DMS153 (cell line): Measurements from ENCODE around the gene CDC42BPA.
"Not testable (repeated sequence)": the region's sequence is repeated elsewhere in the genome, so short reads cannot be mapped to it uniquely, and the experiment has no call there.

Experiments
- DNase-seq: peaks from one replicate; lab custom pipeline; 2025; lab: John Stamatoyannopoulos, UW

Gene CDC42BPA

GRCh38 chr1:227059076-227059475 lies 259.2 kb downstream of the CDC42BPA start:
- DNase-seq = peak; percentile 25

GRCh38 chr1:227058321-227058751 lies 260.0 kb downstream of the CDC42BPA start:
- DNase-seq = no peak

DNA sequence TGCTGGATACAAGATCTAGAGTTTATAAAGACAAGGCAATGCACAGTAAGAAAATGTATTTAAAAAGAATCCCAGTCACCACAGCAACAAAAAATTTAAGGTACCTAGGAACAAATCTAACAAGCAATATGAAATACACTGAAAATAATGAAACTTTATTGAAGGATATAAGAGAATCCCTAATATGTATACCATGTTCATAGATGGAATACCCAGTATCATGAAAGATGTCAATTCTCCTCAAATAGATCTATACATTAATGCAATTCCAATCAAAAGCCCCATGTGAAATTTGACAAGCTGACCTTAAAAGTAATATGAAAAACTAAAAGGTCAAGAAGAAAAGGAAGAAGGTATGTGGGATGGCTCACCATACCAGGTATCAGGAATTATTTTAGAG lies 269.0 kb downstream of the CDC42BPA start:
- DNase-seq = no peak

DNA sequence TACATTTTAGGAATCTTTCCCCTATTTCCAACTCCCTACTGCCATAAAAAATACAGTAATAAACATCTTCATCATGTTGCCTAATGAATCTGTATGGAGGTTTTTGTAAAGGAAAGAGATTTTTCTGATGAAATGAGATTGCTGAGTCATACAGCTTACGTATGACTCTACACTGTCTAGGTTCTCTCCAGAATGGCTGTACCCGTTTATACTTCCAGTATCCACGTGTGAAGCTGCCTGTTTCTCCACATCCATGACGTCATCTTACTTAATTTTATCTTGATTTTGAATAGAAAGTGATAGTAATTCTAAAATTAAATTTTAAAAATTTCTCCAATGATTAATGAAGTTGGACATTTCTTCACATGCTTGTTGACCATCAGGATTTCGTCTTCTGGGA lies 274.5 kb downstream of the CDC42BPA start:
- DNase-seq = no peak

- no peak for DNase-seq
Measured at GRCh38 chr1:227042292-227042691, 276.0 kb downstream of the CDC42BPA start.

- DNase-seq = no peak
Measured at GRCh38 chr1:227038401-227038800, 279.9 kb downstream of the CDC42BPA start.

DNA sequence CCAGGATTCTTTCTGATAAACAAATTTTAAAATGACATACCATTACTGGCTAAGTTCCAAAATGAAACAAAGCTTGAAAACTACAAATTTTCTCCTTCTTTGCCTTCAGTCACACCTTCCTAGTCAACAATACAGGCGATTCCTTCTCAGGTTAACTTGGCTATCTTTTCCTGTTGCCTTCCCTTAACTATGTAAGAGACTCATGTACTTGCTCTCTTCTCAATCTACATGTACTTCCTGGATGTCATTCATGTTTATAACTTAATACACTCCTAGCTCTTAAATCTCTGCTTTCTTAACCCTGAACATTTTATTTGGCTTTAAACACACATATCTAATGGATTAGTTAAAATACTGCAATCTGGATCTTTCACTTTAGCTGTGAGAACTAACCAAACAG lies 281.2 kb downstream of the CDC42BPA start:
- no peak for DNase-seq

DNA sequence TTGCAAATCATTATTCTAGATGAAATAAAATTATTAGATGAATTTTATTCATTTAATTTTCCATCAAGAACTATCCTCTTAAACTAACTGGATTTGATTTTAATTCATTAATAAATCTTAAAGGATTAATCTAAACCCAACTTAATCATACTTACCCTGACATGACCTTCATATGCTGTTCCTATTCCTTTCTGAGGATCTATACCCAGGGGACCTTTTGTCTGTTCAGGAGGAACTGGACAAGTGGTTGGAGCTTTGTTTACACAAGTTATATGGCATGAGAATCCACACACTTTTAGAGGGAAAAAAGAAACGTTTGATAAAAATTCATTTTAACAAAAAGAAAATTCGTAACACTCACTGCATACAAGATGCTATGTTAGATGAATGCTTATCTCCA lies 283.0 kb downstream of the CDC42BPA start:
- peak; percentile 50 for DNase-seq

- no peak for DNase-seq
Measured at GRCh38 chr1:227033880-227034279, 284.4 kb downstream of the CDC42BPA start.

DNA sequence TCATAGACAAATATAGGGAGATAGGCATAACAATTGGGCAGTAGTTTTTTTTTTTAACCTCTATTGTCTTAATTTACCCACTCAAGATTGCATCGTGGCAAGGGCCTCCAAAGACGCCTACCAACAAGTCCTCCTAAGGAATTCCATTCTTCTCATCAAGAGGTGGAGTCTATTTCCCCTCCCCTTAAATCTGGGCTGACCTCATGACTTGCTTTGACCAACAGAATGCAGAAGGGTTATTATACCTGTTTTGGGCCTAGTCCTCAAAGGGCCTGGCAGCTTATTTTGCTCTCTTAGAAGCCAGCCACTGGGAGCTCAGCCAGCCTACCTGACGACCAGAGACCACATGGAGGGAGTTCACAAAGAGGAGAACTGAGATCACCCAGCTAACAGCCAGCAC lies 285.9 kb downstream of the CDC42BPA start:
- DNase-seq = no peak

DNA sequence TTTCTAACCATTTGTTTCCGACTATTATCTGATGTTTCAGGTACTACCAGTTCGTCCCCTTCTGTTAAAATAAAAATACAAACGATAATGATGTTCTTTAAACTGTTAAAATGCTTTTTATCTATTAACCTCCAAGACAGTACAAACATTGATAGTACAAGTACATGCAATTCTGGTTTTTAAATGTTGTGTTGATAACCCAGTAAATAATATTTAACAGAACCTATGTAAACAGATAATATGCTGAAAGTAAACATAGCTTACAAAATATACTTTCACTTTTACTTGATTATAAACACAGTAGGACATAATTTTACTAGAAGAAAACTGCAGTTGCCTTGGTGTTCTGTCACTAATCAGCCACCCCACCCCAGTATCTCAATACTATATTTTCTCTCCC lies 301.3 kb downstream of the CDC42BPA start:
- DNase-seq = no peak

GRCh38 chr1:227010645-227011044 lies 307.6 kb downstream of the CDC42BPA start:
- no peak for DNase-seq

- no peak for DNase-seq
Measured at GRCh38 chr1:227009937-227010336, 308.4 kb downstream of the CDC42BPA start.

DNA sequence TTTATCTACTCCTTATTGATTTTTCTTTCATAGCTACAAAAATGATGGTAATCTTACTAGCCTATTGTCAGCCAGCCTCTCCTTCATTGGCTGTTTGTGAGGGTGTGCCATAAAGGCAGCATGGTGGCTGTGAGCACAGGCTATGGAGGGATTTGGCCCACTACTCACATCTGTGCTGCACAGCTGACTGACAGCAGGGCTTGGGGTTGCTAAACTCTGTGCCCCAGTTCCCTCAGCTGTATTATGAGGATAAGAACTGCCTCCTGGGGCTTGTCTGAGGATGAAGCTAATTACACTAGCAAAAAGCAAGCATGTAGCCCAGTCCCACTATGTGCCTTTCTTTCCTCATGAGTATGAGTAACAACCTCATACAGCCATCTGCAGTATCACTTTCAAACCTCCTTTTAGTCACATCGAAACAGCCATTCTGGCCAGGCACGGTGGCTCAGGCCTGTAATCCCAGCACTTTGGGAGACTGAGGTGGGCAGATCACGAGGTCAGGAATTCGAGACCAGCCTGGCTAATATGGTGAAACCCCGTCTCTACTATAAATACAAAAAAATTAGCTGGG lies 312.0 kb downstream of the CDC42BPA start:
- no peak for DNase-seq

DNA sequence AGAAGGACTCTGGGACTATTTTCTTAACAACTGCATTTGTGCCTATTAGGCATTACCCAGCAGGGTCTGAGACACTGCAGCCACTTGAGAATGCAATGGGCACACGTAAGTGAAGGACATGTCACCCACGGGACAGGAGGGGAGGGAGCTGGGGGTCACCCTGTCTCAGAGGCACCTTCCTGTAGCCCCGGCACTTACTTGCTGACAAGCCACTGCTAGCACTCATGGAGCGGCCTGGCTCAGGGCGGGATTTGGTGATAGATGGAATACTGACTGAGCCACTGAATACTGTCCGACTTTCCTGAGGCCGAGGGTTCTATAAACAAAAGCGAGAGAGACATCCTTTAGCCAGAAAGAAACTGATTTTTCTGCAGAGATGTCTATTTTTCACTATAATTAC lies 313.5 kb downstream of the CDC42BPA start:
- DNase-seq = no peak

DNA sequence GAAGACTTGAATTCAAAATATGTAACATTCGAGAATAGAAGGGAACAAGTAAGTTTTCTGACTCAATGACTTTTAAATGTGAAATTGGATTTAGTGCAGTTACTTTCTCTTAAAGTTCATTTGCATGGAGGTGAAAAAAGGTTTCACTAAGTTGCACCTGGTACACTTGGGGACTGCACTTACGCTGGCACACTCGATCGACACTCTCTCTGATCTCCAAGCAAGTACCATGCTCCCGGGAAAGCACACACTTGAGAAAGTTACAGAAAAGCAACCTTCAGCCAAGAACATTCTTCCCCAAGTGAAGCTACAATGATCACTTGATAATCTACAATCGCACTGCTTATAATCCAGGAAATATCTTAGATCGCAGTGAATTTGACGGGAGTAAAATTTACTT lies 315.1 kb downstream of the CDC42BPA start:
- no peak for DNase-seq

DNA sequence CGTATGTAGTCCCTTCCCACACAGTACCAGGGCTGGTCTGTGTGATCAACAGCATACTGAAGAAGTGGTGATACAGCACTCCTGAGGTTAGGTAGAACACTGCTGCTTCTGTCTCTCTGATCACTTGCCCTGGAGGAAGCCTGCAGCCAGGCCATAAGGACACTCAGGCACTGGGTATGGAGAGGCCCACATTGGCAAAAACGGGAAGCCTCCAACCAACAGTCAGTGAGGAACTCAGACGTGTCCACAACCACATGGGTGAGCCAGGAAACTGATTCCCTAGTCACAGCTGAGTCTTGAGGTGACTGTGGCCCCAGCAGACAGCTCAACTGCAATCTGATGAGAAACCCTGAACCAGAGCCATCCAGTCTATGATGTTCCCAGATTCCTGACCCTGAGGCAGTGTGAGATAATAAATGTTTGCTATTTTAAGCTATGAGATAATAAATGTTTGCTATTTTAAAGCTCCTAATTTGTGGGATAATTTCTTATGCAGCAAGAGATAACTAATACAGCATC lies 315.7 kb downstream of the CDC42BPA start:
- no peak for DNase-seq

- not testable (repeated sequence) for DNase-seq
Measured at GRCh38 chr1:226999579-226999978, 318.7 kb downstream of the CDC42BPA start.

GRCh38 chr1:226995365-226996332 lies 322.6 kb downstream of the CDC42BPA start:
- no peak for DNase-seq

GRCh38 chr1:226994586-226995364 lies 323.5 kb downstream of the CDC42BPA start:
- no peak for DNase-seq

GRCh38 chr1:226993814-226994585 lies 324.3 kb downstream of the CDC42BPA start:
- no peak for DNase-seq

- no peak for DNase-seq
Measured at GRCh38 chr1:226991920-226992319, 326.4 kb downstream of the CDC42BPA start.
